PC-9 (cell line): ENCODE measurements around the gene TAMALIN. TPM values are rescaled to one million over a fixed set of nuclear protein-coding genes. Genes with fewer than 3 reads are reported as not detected.

Experiments used
- BruUV-seq: library from RNA; stranded (reverse); fragments of 400-500 nt; replicated peaks from 2 replicates; lab custom pipeline; 2021; lab: Mats Ljungman, UMichigan
- CTCF ChIA-PET: fragments of 300-600 bp; sonication (Branson Sonifier 250); formaldehyde crosslinking; loops from one replicate; lab custom pipeline; 2022; ENCODE audit warnings: antibody characterized with exemption; lab: Charles Lee
- POLR2A ChIA-PET: fragments of 300-600 bp; sonication (Branson Sonifier 250); formaldehyde crosslinking; loops from one replicate; lab custom pipeline; 2022; ENCODE audit warnings: antibody characterized with exemption; ENCODE audit not compliant: unreplicated experiment; lab: Charles Lee
- DNase-seq, 2 experiments: peaks; one replicate each; pipeline versions ENCODE4 v3.0.0 to v3.0.0-alpha.2; 2015 to 2022; ENCODE audit warnings: mixed read lengths in 1 of 2
- H2AFZ ChIP-seq: fragments of 200-600 bp; sonication (generic); 2 replicates; pipeline ENCODE4 v1.8.1; 2017; ENCODE audit warnings: antibody characterized with exemption
- H3F3A ChIP-seq: fragments of 200-600 bp; sonication (generic); 2 replicates; pipeline ENCODE4 v1.8.1; 2017; ENCODE audit warnings: antibody characterized with exemption, mild to moderate bottlenecking, low read depth; ENCODE audit not compliant: insufficient read depth
- H3K27ac ChIP-seq: fragments of 200-600 bp; sonication (generic); 2 replicates; pipeline ENCODE4 v1.6.1; 2016; ENCODE audit warnings: mixed run types
- H3K27me3 ChIP-seq: fragments of 200-600 bp; sonication (generic); 2 replicates; pipeline ENCODE4 v1.6.1; 2016; ENCODE audit warnings: low read depth, mixed run types; ENCODE audit not compliant: insufficient read depth
- H3K36me3 ChIP-seq: fragments of 200-600 bp; sonication (generic); 2 replicates; pipeline ENCODE4 v1.6.1; 2016; ENCODE audit warnings: low read depth, mixed run types
- H3K4me1 ChIP-seq: fragments of 200-600 bp; sonication (generic); replicated peaks from 2 replicates; pipeline ENCODE4 v1.6.1; 2016; ENCODE audit warnings: mixed run types; ENCODE audit not compliant: insufficient read depth
- H3K4me2 ChIP-seq: fragments of 200-600 bp; sonication (generic); 2 replicates; pipeline ENCODE4 v1.6.1; 2017; ENCODE audit warnings: mixed run types
- H3K4me3 ChIP-seq: fragments of 200-600 bp; sonication (generic); 2 replicates; pipeline ENCODE4 v1.6.1; 2016; ENCODE audit warnings: mixed run types
- H3K79me2 ChIP-seq: fragments of 200-600 bp; sonication (generic); 2 replicates; pipeline ENCODE4 v1.6.1; 2017; ENCODE audit warnings: low read depth, mixed run types
- H3K9me2 ChIP-seq: fragments of 200-600 bp; sonication (generic); 2 replicates; pipeline ENCODE4 v1.8.1; 2017; ENCODE audit warnings: mild to moderate bottlenecking; ENCODE audit not compliant: insufficient read depth
- H3K9me3 ChIP-seq: fragments of 200-600 bp; sonication (generic); 2 replicates; pipeline ENCODE4 v1.8.1; 2016; ENCODE audit warnings: low read depth; ENCODE audit not compliant: insufficient read depth
- H4K20me1 ChIP-seq: fragments of 200-600 bp; sonication (generic); 2 replicates; pipeline ENCODE4 v1.8.1; 2017; ENCODE audit not compliant: insufficient read depth
- CTCF ChIP-seq: fragments of 200-600 bp; sonication (generic); conservative IDR thresholded peaks from 2 replicates; pipeline ENCODE4 v1.6.1; 2017; ENCODE audit warnings: mixed run types, antibody characterized with exemption, mild to moderate bottlenecking, moderate library complexity
- EZH2 ChIP-seq: fragments of 200-600 bp; sonication (generic); IDR thresholded peaks from 2 replicates; pipeline ENCODE4 v1.8.0; 2017; ENCODE audit warnings: antibody characterized with exemption, low read depth
- intact Hi-C: fragments of 100-400 bp; cut with micrococcal nuclease; formaldehyde crosslinking; loops from one replicate; pipeline ENCODE4 v1.10.0; 2022; ENCODE audit not compliant: unreplicated experiment
- total RNA-seq: library from RNA; stranded (reverse); gene quantifications from 2 replicates; pipeline ENCODE4 v1.2.3, GENCODE V29; 2021

The TAMALIN gene
- total RNA-seq, 1 experiment from 2014 or later: not detected

DNA sequence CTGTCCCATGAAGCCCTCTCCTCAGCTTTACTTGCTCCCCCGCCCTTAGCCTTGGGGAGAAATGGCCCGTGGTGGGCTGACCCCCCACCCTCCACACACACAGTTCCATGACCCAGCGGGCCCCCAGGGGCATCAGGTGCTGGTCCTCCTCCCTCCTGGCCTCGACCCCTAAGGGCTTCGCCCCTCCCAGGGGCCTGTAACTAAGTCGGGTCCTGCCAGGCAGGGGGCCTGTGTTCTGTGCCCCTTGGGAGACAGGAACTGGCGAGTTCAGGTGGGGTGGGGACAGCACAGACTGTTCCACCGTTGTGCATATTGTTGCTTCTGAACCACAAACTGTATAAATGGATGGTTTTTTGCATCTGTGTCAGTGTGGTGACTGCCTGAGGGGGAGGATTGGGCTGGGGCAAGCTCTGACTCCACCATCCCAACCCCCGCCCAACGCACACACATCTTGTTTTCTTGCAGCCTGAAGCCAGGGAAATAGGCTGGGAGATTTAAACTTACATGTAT lies 8.8 kb downstream of the TAMALIN start:
- POLR2A ChIA-PET: no interaction called here
- intact Hi-C loops: no loop called here
- CTCF ChIA-PET: no interaction called here
- Histone ChIP-seq H3K4me2 (no peak overlapping the region), H3K27ac (no peak overlapping the region), H3K79me2 (no peaks in the 10 kb centered on the region), H3K27me3 (no peaks in the 10 kb centered on the region; the same call in 1 of the 2 replicates), H3K4me1 (no peaks in the 10 kb centered on the region), H4K20me1 (no peaks in the 10 kb centered on the region), H3K4me3 (no peak overlapping the region), H3F3A (peaks cover 4% of the 10 kb centered on the region; the same call in 1 of the 2 replicates), H3K36me3 (no peaks in the 10 kb centered on the region), H3K9me2 (no peaks in the 10 kb centered on the region), H2AFZ (no peak overlapping the region), H3K9me3 (no peaks in the 10 kb centered on the region)
- DNase-seq: no peak
- TF ChIP-seq CTCF (no peak), EZH2 (no peak)
- BruUV-seq: no TSS peak

DNA sequence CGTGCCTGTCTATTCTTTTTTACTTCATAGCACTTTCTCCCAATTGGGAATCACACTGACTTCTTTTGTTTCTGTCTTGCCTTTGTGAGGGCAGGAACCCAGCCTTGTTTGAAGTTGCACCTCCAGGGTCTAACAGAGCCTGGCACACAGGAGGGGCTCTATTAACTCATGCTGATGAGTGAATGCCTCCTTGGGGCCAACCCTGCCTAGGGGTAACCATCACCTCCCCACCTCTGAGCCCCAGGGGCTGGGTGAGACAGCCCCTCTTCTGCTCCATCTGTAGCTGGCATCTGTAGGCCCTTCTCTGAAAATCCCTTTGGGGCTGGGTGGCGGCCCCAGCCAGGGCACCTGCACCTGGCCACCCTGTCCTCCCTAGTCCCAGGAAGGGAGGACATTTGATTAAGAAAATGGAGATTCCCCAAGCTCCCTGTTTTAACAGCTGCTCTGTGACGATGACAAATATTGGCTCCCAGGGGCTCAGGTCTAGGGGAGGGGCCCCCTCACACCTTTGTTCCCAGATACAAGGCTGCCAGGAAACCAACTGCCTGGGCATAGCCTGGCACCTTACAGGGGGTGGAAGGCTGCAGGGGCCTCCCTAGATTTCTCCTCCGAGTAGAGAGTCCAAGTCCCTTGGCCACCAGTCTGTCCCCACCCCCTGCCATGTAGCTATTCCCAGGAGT lies 11.8 kb downstream of the TAMALIN start:
- Histone ChIP-seq H3K27ac (no peak overlapping the region), H3F3A (peaks cover 5% of the 10 kb centered on the region; the same call in 1 of the 2 replicates), H3K9me2 (no peaks in the 10 kb centered on the region), H3K4me1 (no peaks in the 10 kb centered on the region), H2AFZ (no peak overlapping the region), H3K4me2 (no peak overlapping the region), H3K4me3 (no peak overlapping the region), H4K20me1 (no peaks in the 10 kb centered on the region), H3K27me3 (peaks cover 4% of the 10 kb centered on the region; the same call in 1 of the 2 replicates), H3K79me2 (no peaks in the 10 kb centered on the region), H3K36me3 (no peaks in the 10 kb centered on the region), H3K9me3 (no peaks in the 10 kb centered on the region)
- no TSS peak for BruUV-seq
- POLR2A ChIA-PET: no interaction called here
- intact Hi-C loops: no loop called here
- TF ChIP-seq CTCF (no peak), EZH2 (no peak)
- DNase-seq: no peak
- CTCF ChIA-PET: no interaction called here

GRCh38 chr12:52019113-52019770 lies 12.5 kb downstream of the TAMALIN start:
- Histone ChIP-seq H3K27me3 (peaks cover 4% of the 10 kb centered on the region; the same call in 1 of the 2 replicates), H4K20me1 (no peaks in the 10 kb centered on the region), H3K4me1 (0 out of 2 replicates have a peak, but pooled peaks cover 3% of the 10 kb centered on the region), H3K79me2 (no peaks in the 10 kb centered on the region), H3K36me3 (no peaks in the 10 kb centered on the region), H2AFZ (no peak overlapping the region), H3K27ac (no peak overlapping the region), H3K4me3 (no peak overlapping the region), H3F3A (peaks cover 5% of the 10 kb centered on the region; the same call in 1 of the 2 replicates), H3K4me2 (no peak overlapping the region), H3K9me2 (no peaks in the 10 kb centered on the region), H3K9me3 (no peaks in the 10 kb centered on the region)
- ChIA-PET CTCF (interaction anchor here (0.9 to 2.2 kb wide), 2 partner anchors 15 to 26 kb away, joined by 3 to 18 read pairs; no protein-coding TSS in a partner anchor), POLR2A (no interaction called here)
- no peak for TF ChIP-seq EZH2
- no peak for TF ChIP-seq CTCF
- DNase-seq: no peak
- no TSS peak for BruUV-seq
- intact Hi-C loops: no loop called here
